H1 (cell line): ENCODE measurements around the gene MTF2. TPM values are rescaled to one million over a fixed set of nuclear protein-coding genes. Genes with fewer than 3 reads are reported as not detected.

Experiments used
- CTCF ChIA-PET: fragments of 300-600 bp; sonication (Branson Sonifier 250); formaldehyde crosslinking; loops from one replicate; lab custom pipeline; 2021; ENCODE audit not compliant: partially characterized antibody; lab: Charles Lee
- POLR2A ChIA-PET: fragments of 300-600 bp; sonication (Branson Sonifier 250); formaldehyde crosslinking; loops from one replicate; lab custom pipeline; 2021; ENCODE audit warnings: inconsistent platforms; ENCODE audit not compliant: partially characterized antibody; lab: Charles Lee
- DNase-seq, 2 experiments: peaks; one replicate each; pipeline versions ENCODE4 v3.0.0 to v3.0.0-alpha.2; 2010 to 2022; ENCODE audit warnings: low spot score in 2 of 2, low read depth in 1 of 2, mixed read lengths in 1 of 2
- FAIRE-seq: peaks from 2 replicates; lab custom pipeline; 2011; peaks lifted over from hg19 to GRCh38; lab: Jason Lieb, UNC
- H2AFZ ChIP-seq: 2 replicates; pipeline ENCODE4 v1.8.1; 2012; ENCODE audit warnings: low read length, inconsistent platforms
- H2AK5ac ChIP-seq: 2 replicates; pipeline ENCODE4 v1.6.1; 2013; ENCODE audit warnings: low read depth, low read length
- H2BK120ac ChIP-seq: replicated peaks from 2 replicates; pipeline ENCODE3; 2013; ENCODE audit warnings: low read depth, low read length, inconsistent platforms
- H2BK12ac ChIP-seq: 2 replicates; pipeline ENCODE4 v1.6.1; 2013; ENCODE audit warnings: low read depth, low read length
- H2BK15ac ChIP-seq: 2 replicates; pipeline ENCODE4 v1.6.1; 2013; ENCODE audit warnings: low read length
- H2BK20ac ChIP-seq: 2 replicates; pipeline ENCODE4 v1.6.1; 2013; ENCODE audit warnings: low read length
- H2BK5ac ChIP-seq: 2 replicates; pipeline ENCODE4 v1.6.1; 2013; ENCODE audit warnings: low read depth, low read length
- H3K14ac ChIP-seq: 2 replicates; pipeline ENCODE4 v1.6.1; 2013; ENCODE audit warnings: inconsistent platforms; ENCODE audit not compliant: insufficient read length
- H3K18ac ChIP-seq: 2 replicates; pipeline ENCODE4 v1.6.1; 2013; ENCODE audit warnings: low read length; ENCODE audit errors: extremely low read depth
- H3K23ac ChIP-seq: 2 replicates; pipeline ENCODE4 v1.6.1; 2013; ENCODE audit warnings: inconsistent platforms; ENCODE audit not compliant: insufficient read length
- H3K23me2 ChIP-seq: 2 replicates; pipeline ENCODE4 v1.6.1; 2013; ENCODE audit warnings: low read depth, low read length
- H3K27ac ChIP-seq: 2 replicates; pipeline ENCODE4 v1.6.1; 2011; ENCODE audit warnings: low read depth, low read length, inconsistent platforms
- H3K27me3 ChIP-seq, 4 experiments: replicated peaks in 1 of 4; 1 replicate in 1 of 4; 2 replicates in 3 of 4; pipeline versions ENCODE4 v1.6.1 to v1.8.1; 2011 to 2013; ENCODE audit warnings: low read length in 3 of 4, mild to moderate bottlenecking in 3 of 4, inconsistent platforms in 2 of 4, mixed read lengths in 2 of 4, moderate library complexity in 1 of 4; ENCODE audit not compliant: control insufficient read depth in 3 of 4, insufficient read depth in 3 of 4; ENCODE audit errors: extremely low read depth in 1 of 4
- H3K36me3 ChIP-seq, 4 experiments: 2 replicates each; pipeline versions ENCODE4 v1.6.1 to v1.8.1; 2011 to 2013; ENCODE audit warnings: mild to moderate bottlenecking in 4 of 4, low read length in 3 of 4, moderate library complexity in 2 of 4, control low read depth in 1 of 4, inconsistent platforms in 1 of 4; ENCODE audit not compliant: insufficient read depth in 4 of 4, control insufficient read depth in 2 of 4
- H3K4ac ChIP-seq: replicated peaks from 2 replicates; pipeline ENCODE3; 2013; ENCODE audit warnings: low read length, low read depth, mixed read lengths, inconsistent platforms; ENCODE audit not compliant: insufficient read length
- H3K4me1 ChIP-seq, 4 experiments: replicated peaks in 1 of 4; 1 replicate in 1 of 4; 2 replicates in 3 of 4; pipeline versions ENCODE4 v1.6.1 to v1.8.1; 2011 to 2013; ENCODE audit warnings: low read length in 3 of 4, inconsistent platforms in 2 of 4, mixed read lengths in 1 of 4; ENCODE audit not compliant: insufficient read depth in 4 of 4, control insufficient read depth in 3 of 4
- H3K4me2 ChIP-seq, 2 experiments: 2 replicates each; pipeline versions ENCODE4 v1.6.1 to v1.8.1; 2011 to 2013; ENCODE audit warnings: low read depth in 2 of 2, low read length in 2 of 2, control low read depth in 1 of 2, inconsistent platforms in 1 of 2, mild to moderate bottlenecking in 1 of 2; ENCODE audit not compliant: insufficient read depth in 1 of 2
- H3K4me3 ChIP-seq, 4 experiments: fragments of 200-600, 300-600 bp in 1 of 4; sonication (generic), shearing (Covaris generic), sonication (Bioruptor Twin) in 1 of 4; 2 replicates each; pipeline versions ENCODE4 v1.5.1 to v1.8.1; 2011 to 2016; ENCODE audit warnings: low read length in 4 of 4, low read depth in 3 of 4, control low read depth in 2 of 4, inconsistent platforms in 2 of 4, mild to moderate bottlenecking in 2 of 4, mixed read lengths in 1 of 4, moderate library complexity in 1 of 4; ENCODE audit not compliant: insufficient read depth in 2 of 4; ENCODE audit errors: extremely low read depth in 1 of 4
- H3K56ac ChIP-seq: replicated peaks from 2 replicates; pipeline ENCODE3; 2013; ENCODE audit warnings: low read depth, mild to moderate bottlenecking, mixed read lengths, low read length, inconsistent platforms; ENCODE audit not compliant: insufficient read length
- H3K79me1 ChIP-seq: 2 replicates; pipeline ENCODE4 v1.6.1; 2013; ENCODE audit warnings: low read depth, low read length, control low read depth
- H3K79me2 ChIP-seq, 2 experiments: 2 replicates each; pipeline versions ENCODE4 v1.6.1 to v1.8.1; 2012 to 2013; ENCODE audit warnings: low read length in 2 of 2, mild to moderate bottlenecking in 2 of 2, inconsistent platforms in 1 of 2; ENCODE audit not compliant: insufficient read depth in 2 of 2, control insufficient read depth in 1 of 2
- H3K9ac ChIP-seq, 4 experiments: replicated peaks in 1 of 4; 1 replicate in 1 of 4; 2 replicates in 3 of 4; pipeline versions ENCODE4 v1.6.1 to v1.8.1; 2011 to 2013; ENCODE audit warnings: low read depth in 3 of 4, low read length in 3 of 4, control low read depth in 2 of 4, mild to moderate bottlenecking in 2 of 4, moderate library complexity in 2 of 4, inconsistent platforms in 1 of 4; ENCODE audit errors: extremely low read depth in 1 of 4
- H3K9me3 ChIP-seq, 2 experiments: 2 replicates each; pipeline versions ENCODE4 v1.6.1 to v1.8.1; 2012 to 2013; ENCODE audit warnings: mild to moderate bottlenecking in 2 of 2, moderate library complexity in 2 of 2, control low read depth in 1 of 2, inconsistent platforms in 1 of 2, low read depth in 1 of 2, low read length in 1 of 2, mixed read lengths in 1 of 2; ENCODE audit not compliant: insufficient read depth in 2 of 2
- H4K20me1 ChIP-seq, 2 experiments: replicated peaks in 1 of 2; 2 replicates each; pipeline versions ENCODE3 to v1.8.1; 2011 to 2013; ENCODE audit warnings: inconsistent platforms in 2 of 2, low read length in 2 of 2, mild to moderate bottlenecking in 1 of 2; ENCODE audit not compliant: insufficient read depth in 2 of 2, control insufficient read depth in 1 of 2
- H4K5ac ChIP-seq: 2 replicates; pipeline ENCODE4 v1.6.1; 2013; ENCODE audit warnings: low read length, low read depth, mixed read lengths, inconsistent platforms; ENCODE audit not compliant: insufficient read length
- H4K8ac ChIP-seq: 2 replicates; pipeline ENCODE4 v1.8.0; 2013; ENCODE audit warnings: mild to moderate bottlenecking, moderate library complexity, low read length, inconsistent platforms; ENCODE audit not compliant: insufficient read depth; ENCODE audit errors: extremely low read depth
- H4K91ac ChIP-seq: replicated peaks from 2 replicates; pipeline ENCODE3; 2013; ENCODE audit warnings: low read length, mixed read lengths, inconsistent platforms; ENCODE audit not compliant: insufficient read length
- KDM1A ChIP-seq: fragments of 200-600, 300-600 bp; sonication (generic); IDR thresholded peaks from 2 replicates; pipeline ENCODE4 v1.7.1; 2016; ENCODE audit warnings: mild to moderate bottlenecking, low read length, borderline replicate concordance
- RAD21 ChIP-seq, 2 experiments: IDR thresholded peaks in 1 of 2; conservative IDR thresholded peaks in 1 of 2; 2 replicates each; pipeline ENCODE4 v1.6.1; 2011; ENCODE audit warnings: low read depth in 2 of 2, low read length in 2 of 2, improper control_type of control experiment in 1 of 2, inconsistent platforms in 1 of 2, mild to moderate bottlenecking in 1 of 2, moderate library complexity in 1 of 2
- SRF ChIP-seq: IDR thresholded peaks from 2 replicates; pipeline ENCODE4 v1.6.1; 2011; ENCODE audit warnings: mild to moderate bottlenecking, low read depth, low read length, moderate library complexity
- WGBS, 2 experiments: shearing (Covaris generic) in 1 of 2; methylation state at CpG; one replicate each; pipeline versions ENCODE4 v1.1.6 to v1.1.7; 2013 to 2015; ENCODE audit warnings: low lambda C conversion rate in 2 of 2, mixed read lengths in 2 of 2, inconsistent platforms in 1 of 2, low coverage in 1 of 2, missing lambda C conversion rate in 1 of 2; ENCODE audit not compliant: insufficient replicate concordance in 2 of 2, insufficient coverage in 1 of 2, insufficient read length in 1 of 2; ENCODE audit errors: extremely low coverage in 1 of 2, missing lambda C conversion rate in 1 of 2; 5-methylcytosine and 5-hydroxymethylcytosine counted together
- polyA plus RNA-seq, 7 experiments: library from polyadenylated mRNA; depleted of rRNA in 3 of 7; stranded (reverse) in 5 of 7; unstranded in 2 of 7; fragments of >200 nt in 5 of 7; fragments of 200-250 nt in 2 of 7; gene quantifications; 1 replicate in 5 of 7; 2 replicates in 1 of 7; 4 replicates in 1 of 7; pipeline versions ENCODE4 v1.2.1 to v1.2.3, GENCODE V29; 2011 to 2013; ENCODE audit warnings: missing spikeins in 2 of 7, mixed read lengths in 2 of 7
- total RNA-seq: library from RNA; stranded (reverse); fragmentation: NEBNext Ultra II Directional; extraction: Animal tissue kit (Norgen Biotek cat#: 25700); gene quantifications from 2 replicates; pipeline ENCODE4 v1.2.1, GENCODE V29; 2021

Gene MTF2
- total and polyA plus RNA-seq, 2 of the 8 experiments (the other 6 are each of a cell fraction or from before 2014, with no cell fraction given), result 72.1 to 102 TPM

GRCh38 chr1:93076268-93076667, 2.8 kb upstream of the MTF2 start:
- no peak overlapping the region for H2AK5ac ChIP-seq
- no peak overlapping the region for H3K23ac ChIP-seq
- peaks cover 0 to under 1% (median 0%) of the 10 kb centered on the region in 4 experiments; a peak in 1 of 8 replicates for H3K36me3 ChIP-seq
- peaks cover 15 to 26% of the 10 kb centered on the region in 2 experiments; a peak in 3 of 4 replicates for H3K79me2 ChIP-seq
- FAIRE-seq, result no peak
- H3K79me1 ChIP-seq, result no peaks in the 10 kb centered on the region
- no peak overlapping the region for H3K56ac ChIP-seq
- no peak for DNase-seq
- H4K8ac ChIP-seq, result no peak overlapping the region
- ChIA-PET CTCF (no interaction called here), POLR2A (no interaction called here)
- no peak overlapping the region for H2AFZ ChIP-seq
- H3K23me2 ChIP-seq, result peaks cover 4% of the 10 kb centered on the region; the same call in 1 of the 2 replicates
- H3K14ac ChIP-seq, result no peak overlapping the region
- no peaks in the 10 kb centered on the region; a peak in 2 of 7 replicates for H3K4me1 ChIP-seq
- no peak overlapping the region for H3K4ac ChIP-seq
- no peak overlapping the region for H2BK20ac ChIP-seq
- H4K20me1 ChIP-seq, result peaks cover 2 to 3% of the 10 kb centered on the region in 2 experiments
- H3K4me2 ChIP-seq, result no peak overlapping the region
- WGBS, 2 experiments, result 87% methylated on average over 4 of the region's 4 CpGs; no CpG with 5 or more reads in 1 of the 2 experiments
- no peak overlapping the region for H2BK12ac ChIP-seq
- no peak overlapping the region for H2BK15ac ChIP-seq
- H3K4me3 ChIP-seq, result no peak overlapping the region
- no peak overlapping the region for H4K5ac ChIP-seq
- TF ChIP-seq KDM1A, result no peak
- TF ChIP-seq RAD21 (IDR thresholded peaks at IDR 0.05 in 1 of 2, conservative IDR thresholded peaks at IDR 0.05 in 1 of 2; ENCODE audit: low read depth in 2 of 2, low read length in 2 of 2), result no peak
- TF ChIP-seq SRF, result no peak
- H3K9me3 ChIP-seq, result no peaks in the 10 kb centered on the region
- no peak overlapping the region for H3K27ac ChIP-seq
- H3K9ac ChIP-seq, result no peak overlapping the region
- no peak overlapping the region for H3K18ac ChIP-seq
- H2BK120ac ChIP-seq, result no peak overlapping the region
- H3K27me3 ChIP-seq, result no peaks in the 10 kb centered on the region
- no peak overlapping the region for H2BK5ac ChIP-seq
- no peak overlapping the region for H4K91ac ChIP-seq
